A172 (cell line): ENCODE results near the gene PRKCA. TPM values are rescaled to one million over a fixed set of nuclear protein-coding genes. Genes with fewer than 3 reads are reported as not detected.
"Not testable (repeated sequence)": the region's sequence is repeated elsewhere in the genome, so short reads cannot be mapped to it uniquely, and the experiment has no call there.

ENCODE experiments used
- DNase-seq: peaks from one replicate; pipeline ENCODE4 v3.0.0-alpha.2; 2015; ENCODE audit warnings: low spot score
- total RNA-seq: library from RNA; depleted of rRNA; stranded (reverse); fragments of >200 nt; shearing (Covaris generic); gene quantifications from 2 replicates; pipeline ENCODE4 v1.2.3, GENCODE V29; 2014

The PRKCA gene
- total RNA-seq, 1 experiment from 2014 or later, result 21.6 TPM

- no peak for DNase-seq
Measured at GRCh38 chr17:66462010-66462409, 159.6 kb downstream of the PRKCA start.

- DNase-seq, result no peak
Measured at GRCh38 chr17:66464921-66465320, 162.5 kb downstream of the PRKCA start.

GRCh38 chr17:66465701-66466100 lies 163.3 kb downstream of the PRKCA start:
- DNase-seq, result no peak

GRCh38 chr17:66466106-66466820 lies 163.8 kb downstream of the PRKCA start:
- DNase-seq, result no peak

GRCh38 chr17:66466840-66467367 lies 164.5 kb downstream of the PRKCA start:
- peak; percentile 98 for DNase-seq

DNA sequence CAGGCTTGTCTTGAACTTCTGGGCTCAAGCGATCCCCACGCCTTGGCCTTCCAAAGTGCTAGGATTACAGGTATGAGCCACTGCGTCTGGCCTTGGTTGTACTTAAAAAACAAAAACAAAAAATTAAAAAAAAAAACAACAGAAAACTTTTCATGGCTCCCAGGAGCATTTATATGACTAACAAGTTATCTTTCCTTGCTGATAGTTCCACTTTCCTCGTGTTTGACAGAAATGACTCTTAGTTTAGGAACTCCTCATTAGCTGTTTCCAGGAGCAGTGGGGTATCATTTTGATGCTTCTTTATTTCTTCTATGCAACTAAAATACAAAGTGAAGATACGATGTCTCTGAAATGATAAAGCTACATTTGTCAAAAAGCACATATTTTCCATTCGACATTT lies 165.4 kb downstream of the PRKCA start:
- peak; percentile 39 for DNase-seq

- DNase-seq, result peak; percentile 65
Measured at GRCh38 chr17:66468241-66469087, 166.1 kb downstream of the PRKCA start.

- no peak for DNase-seq
Measured at GRCh38 chr17:66469088-66469442, 166.7 kb downstream of the PRKCA start.

GRCh38 chr17:66469461-66469860 lies 167.0 kb downstream of the PRKCA start:
- no peak for DNase-seq

- no peak for DNase-seq
Measured at GRCh38 chr17:66469890-66470289, 167.5 kb downstream of the PRKCA start.

DNA sequence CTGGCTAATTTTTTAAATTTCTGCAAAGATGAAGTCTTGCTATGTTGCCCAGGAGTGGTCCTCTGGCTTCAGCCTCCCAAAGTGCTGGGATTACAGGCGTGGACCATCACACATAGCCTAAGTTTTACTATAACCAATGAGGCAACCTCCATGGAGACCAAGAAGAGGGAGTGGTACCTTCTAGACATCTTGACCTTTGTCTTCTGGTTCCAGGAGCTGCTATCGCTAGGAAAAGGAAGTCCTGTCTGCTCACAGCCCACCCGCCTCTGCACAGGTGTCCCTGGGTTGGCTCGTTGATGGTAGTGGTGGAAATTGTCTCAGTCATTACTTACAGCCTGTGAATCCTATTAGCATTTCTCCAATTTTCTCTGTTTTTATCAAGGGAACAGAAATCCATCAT lies 169.7 kb downstream of the PRKCA start:
- DNase-seq, result no peak

DNA sequence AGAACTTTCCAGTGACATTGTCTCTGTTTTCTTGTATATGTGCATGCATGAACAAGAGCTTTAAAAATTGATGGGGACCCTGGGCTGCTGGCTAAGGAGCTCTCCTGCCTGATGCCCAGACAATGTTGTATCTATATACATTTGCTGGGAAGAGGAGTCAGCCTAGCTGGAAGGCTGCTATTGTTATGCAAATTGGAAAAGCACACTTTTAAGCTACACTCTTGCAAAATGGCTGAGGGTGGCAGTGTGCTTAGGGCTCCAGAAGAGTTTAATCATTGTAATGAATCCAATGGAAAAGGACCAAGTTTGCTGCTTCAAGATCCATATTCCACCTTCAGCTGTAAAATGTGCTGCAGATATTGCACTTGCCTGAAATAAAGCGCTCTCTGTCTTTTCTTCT lies 171.8 kb downstream of the PRKCA start:
- DNase-seq, result no peak

GRCh38 chr17:66474806-66475497 lies 172.5 kb downstream of the PRKCA start:
- no peak for DNase-seq

DNA sequence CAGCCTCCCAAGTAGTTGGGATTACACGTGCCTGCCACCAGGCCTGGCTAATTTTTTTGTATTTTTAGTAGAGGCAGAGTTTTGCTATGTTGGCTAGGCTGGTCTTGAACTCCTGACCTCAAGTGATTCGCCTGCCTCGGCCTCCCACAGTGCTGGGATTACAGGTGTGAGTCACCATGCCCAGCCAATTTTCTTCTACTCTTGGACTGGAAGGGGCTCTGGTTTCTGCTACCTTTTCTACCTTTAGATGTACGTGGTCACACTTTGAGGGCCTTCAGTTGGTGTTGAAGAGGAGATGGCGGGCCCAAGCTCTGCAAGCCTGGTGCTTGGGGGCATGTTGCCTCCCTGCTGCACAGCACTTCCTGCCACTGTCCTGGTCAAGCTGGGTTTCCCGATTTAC lies 173.6 kb downstream of the PRKCA start:
- DNase-seq, result no peak

DNA sequence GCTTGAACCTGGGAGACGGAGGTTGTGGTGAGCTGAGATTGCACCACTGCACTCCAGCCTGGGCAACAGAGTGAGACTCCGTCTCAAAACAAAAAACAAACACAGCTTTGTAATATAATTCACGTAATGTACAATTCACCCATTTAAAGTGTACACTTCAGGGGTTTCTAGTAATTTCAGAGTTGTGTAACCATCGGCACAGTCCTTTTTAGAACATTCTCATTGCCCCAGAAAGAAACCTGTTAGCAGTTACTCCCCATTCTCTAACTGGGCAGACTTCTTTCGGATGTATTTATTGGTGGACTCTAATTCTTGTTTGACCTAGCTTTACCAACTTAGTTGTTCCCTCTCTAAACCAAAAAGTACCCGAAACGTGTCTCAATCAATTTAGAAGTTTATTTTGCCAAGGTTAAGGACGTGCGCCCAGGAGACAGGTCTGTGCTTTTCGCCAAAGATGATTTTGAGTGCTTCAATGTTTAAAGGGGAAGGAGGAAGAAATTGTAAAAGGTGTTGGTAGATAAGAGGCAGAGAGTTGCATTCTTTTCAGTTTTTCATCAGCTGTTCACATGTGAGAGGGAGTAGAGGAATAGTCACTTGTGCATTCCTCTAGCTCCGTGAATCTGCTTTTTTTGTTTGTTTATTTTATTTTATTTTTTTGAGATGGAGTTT lies 175.3 kb downstream of the PRKCA start:
- DNase-seq, result no peak

DNA sequence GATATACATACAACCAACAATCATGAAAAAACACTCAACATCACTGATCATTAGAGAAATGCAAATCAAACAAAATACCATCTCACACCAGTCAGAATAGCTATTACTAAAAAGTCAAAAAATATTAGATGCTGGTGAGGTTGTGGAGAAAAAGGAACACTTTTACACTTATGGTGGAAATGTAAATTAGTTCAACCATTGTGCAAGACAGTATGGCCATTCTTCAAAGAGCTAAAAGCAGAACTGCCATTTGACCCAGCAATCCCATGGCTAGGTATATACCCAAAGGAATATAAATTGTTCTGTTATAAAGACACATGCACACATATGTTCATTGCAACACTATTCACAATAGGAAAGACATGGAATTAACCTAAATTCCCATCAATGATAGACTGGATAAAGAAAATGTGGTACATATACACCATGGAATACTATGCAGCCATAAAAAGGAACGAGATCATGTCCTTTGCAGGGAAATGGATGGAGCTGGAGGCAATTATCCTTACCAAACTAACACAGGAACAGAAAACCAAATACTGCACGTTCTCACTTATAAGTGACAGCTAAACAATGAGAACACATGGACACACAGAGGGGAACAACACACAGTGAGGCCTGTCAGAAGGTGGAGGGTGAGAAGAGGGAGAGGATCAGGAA lies 176.9 kb downstream of the PRKCA start:
- not testable (repeated sequence) for DNase-seq

DNA sequence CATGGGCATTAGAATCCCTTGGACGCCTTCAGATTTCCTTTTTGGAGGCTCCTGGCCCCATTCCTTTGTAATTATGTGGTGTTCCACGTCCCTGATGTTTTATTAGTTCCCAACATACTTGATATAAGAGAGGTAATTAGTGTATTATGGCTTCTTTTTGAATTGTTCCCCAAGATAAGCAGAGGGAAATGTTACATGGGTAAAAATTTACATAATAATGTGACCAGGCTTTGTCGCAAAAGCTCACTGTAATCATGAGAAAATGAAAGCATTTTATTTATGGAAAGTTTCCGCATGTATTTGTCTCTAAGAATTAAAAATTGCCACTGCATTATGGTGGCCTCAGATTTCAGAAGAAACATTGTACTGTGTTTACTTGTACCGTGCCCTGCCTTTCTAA lies 177.8 kb downstream of the PRKCA start:
- no peak for DNase-seq

GRCh38 chr17:66480802-66481201 lies 178.4 kb downstream of the PRKCA start:
- no peak for DNase-seq

DNA sequence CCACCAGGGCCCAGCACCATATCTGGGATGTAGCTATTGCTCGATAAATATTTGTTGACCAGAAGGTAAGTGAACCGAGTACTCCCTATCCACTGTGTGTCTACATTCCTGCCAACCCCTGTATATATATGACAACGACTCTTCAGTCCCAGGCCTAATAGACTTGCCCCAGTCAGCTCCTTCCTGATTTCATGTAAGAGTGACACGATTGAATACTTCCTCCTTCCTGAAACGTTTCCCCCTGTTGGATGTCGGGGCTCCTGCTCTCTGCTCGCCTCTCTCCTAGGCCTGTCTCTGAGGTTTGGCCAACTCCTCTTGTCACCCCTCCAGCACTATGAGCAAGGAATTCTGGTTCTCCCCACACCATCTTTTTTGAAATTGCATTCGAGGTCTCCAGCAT lies 178.9 kb downstream of the PRKCA start:
- DNase-seq, result no peak

GRCh38 chr17:66483906-66484305 lies 181.5 kb downstream of the PRKCA start:
- DNase-seq, result no peak

GRCh38 chr17:66485309-66485947 lies 183.0 kb downstream of the PRKCA start:
- DNase-seq, result no peak
